Non-pigmented ciliary epithelial cell (primary cell): ENCODE measurements around the gene LRCH4.

Experiments used
- DNase-seq: peaks from one replicate; pipeline ENCODE4 v3.0.0-alpha.2; 2010; ENCODE audit warnings: low read depth

The LRCH4 gene

GRCh38 chr7:100604976-100605911 lies 19.3 kb upstream of the LRCH4 start:
- no peak for DNase-seq

- DNase-seq: no peak
These were observed 18.4 kb upstream of the LRCH4 start for GRCh38 chr7:100604028-100604975.

GRCh38 chr7:100603726-100604027 lies 17.7 kb upstream of the LRCH4 start:
- no peak for DNase-seq

- no peak for DNase-seq
These were observed 17.2 kb upstream of the LRCH4 start for GRCh38 chr7:100602889-100603725.

- DNase-seq: no peak
These were observed 14.8 kb upstream of the LRCH4 start for GRCh38 chr7:100600730-100601038.

GRCh38 chr7:100599911-100600729 lies 14.2 kb upstream of the LRCH4 start:
- no peak for DNase-seq

- DNase-seq: no peak
These were observed 12.5 kb upstream of the LRCH4 start for GRCh38 chr7:100598425-100598824.

- DNase-seq: no peak
These were observed 9.3 kb upstream of the LRCH4 start for GRCh38 chr7:100595188-100595587.

GRCh38 chr7:100591596-100591995 lies 5.7 kb upstream of the LRCH4 start:
- DNase-seq: no peak

- DNase-seq: no peak
These were observed 4.3 kb upstream of the LRCH4 start for GRCh38 chr7:100590077-100590737.

GRCh38 chr7:100589341-100589947 lies 3.5 kb upstream of the LRCH4 start:
- no peak for DNase-seq

GRCh38 chr7:100588438-100588837 lies 2.5 kb upstream of the LRCH4 start:
- DNase-seq: no peak

GRCh38 chr7:100586266-100587025 lies 517 bp upstream of the LRCH4 start, which contains the start of gene FBXO24:
FBXO24 (plus strand) TSS chr7:100586328; CDS start chr7:100586626, 298 bp downstream.
- DNase-seq: peak; percentile 100

- no peak for DNase-seq
These were observed 1.0 kb downstream of the LRCH4 start for GRCh38 chr7:100584683-100585510.

- DNase-seq: no peak
These were observed 1.8 kb downstream of the LRCH4 start for GRCh38 chr7:100584054-100584682.

- DNase-seq: no peak
These were observed 2.5 kb downstream of the LRCH4 start for GRCh38 chr7:100583132-100584053.

- DNase-seq: no peak
These were observed 3.3 kb downstream of the LRCH4 start for GRCh38 chr7:100582650-100583049.
